ENCODE data around the gene MYZAP.

The MYZAP gene

DNA sequence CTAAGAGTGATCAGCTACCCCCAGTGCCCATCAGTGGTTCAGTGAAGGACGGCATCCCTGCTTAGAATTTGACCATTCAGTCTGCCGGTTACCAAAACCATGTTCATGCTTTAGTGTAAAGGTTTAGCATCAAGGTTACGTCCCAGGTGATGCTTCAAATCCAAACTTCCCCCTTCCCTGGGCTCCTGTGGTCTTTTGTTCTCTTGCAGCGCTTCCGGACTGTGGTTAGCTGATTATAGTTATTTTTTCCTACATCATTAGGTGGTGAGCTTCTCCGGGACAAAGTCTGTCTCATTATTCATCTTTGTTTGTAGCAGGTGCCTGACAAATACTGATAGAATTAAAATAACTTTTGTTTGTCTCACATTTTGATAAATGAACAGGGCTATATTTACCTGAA lies 28.3 kb upstream of the MYZAP start:
- no peak for DNase-seq (ENCODE audit: low read depth)

- DNase-seq (ENCODE audit: low read depth), result no peak
Observed at GRCh38 chr15:57565311-57565710, 26.4 kb upstream of the MYZAP start.

DNA sequence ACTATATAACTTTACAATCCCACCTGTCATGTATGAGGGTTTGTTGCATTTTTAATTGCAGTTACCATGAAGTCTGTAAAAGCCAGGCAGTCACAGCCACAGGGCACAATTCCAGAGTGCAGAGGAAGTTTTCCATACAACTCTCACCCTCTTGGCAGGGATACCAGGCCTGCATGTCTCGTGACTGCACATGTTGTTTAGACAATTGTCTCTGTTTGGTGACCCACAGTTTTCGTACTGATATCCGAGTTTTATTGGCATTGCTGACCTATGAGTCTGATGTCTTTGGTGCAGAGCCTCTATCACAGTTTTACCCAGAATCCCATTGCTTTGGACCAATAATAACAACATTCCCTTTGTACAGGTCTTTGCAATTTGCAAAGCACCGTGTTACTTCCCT lies 24.9 kb upstream of the MYZAP start:
- DNase-seq (ENCODE audit: low read depth), result peak; percentile 22

GRCh38 chr15:57567891-57568290 lies 23.8 kb upstream of the MYZAP start:
- no peak for DNase-seq (ENCODE audit: low read depth)

DNA sequence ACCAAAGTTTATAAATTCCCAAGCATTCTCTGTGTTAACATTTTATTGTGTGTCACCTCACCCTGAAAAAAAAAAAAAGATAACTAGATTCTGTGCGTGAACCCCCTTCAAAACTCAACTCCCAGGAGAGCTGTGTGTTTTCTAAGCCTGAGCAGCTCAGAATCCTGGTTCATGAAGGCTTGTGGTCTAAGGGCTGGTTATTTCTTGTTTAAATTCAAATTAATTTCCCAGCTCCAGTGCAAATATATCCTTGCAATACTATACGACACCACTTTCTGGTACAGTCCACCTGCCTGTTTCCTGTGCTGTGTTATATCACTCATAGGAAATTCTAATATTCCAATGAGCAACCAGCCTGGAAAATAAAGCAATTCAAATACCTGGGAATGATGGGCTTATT lies 23.4 kb upstream of the MYZAP start:
- no peak for DNase-seq (ENCODE audit: low read depth)

GRCh38 chr15:57570340-57570739 lies 21.4 kb upstream of the MYZAP start:
- no peak for DNase-seq (ENCODE audit: low read depth)

- DNase-seq (ENCODE audit: low read depth), result peak; percentile 26
Observed at GRCh38 chr15:57570994-57571393, 20.7 kb upstream of the MYZAP start.

- DNase-seq (ENCODE audit: low read depth), result no peak
Observed at GRCh38 chr15:57571725-57572124, 20.0 kb upstream of the MYZAP start.

DNA sequence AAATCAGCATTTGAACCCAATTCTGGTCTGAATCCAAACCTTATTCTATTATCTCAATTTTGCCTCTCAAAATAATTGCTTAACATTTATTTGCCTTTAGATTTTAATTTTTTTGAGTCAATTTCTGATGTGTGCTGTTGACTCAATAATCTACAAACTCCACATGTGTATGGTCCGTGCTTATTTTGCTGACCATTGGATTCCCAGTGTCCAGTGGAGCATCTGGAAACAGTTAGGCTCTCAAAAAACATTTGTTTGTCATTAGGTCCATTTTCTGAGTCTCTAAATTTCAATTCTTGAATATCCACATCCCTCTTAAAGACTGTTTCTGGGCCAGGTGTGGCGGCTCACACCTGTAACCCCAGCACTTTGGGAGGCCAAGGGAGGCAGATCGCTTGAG lies 19.2 kb upstream of the MYZAP start:
- peak; percentile 56 for DNase-seq (ENCODE audit: low read depth)

GRCh38 chr15:57573151-57573550 lies 18.6 kb upstream of the MYZAP start:
- DNase-seq (ENCODE audit: low read depth), result no peak

- DNase-seq (ENCODE audit: low read depth), result no peak
Observed at GRCh38 chr15:57575363-57575762, 16.3 kb upstream of the MYZAP start.

GRCh38 chr15:57578288-57578900 lies 13.3 kb upstream of the MYZAP start:
- DNase-seq (ENCODE audit: low read depth), result no peak

GRCh38 chr15:57580428-57580827 lies 11.3 kb upstream of the MYZAP start:
- no peak for DNase-seq (ENCODE audit: low read depth)

DNA sequence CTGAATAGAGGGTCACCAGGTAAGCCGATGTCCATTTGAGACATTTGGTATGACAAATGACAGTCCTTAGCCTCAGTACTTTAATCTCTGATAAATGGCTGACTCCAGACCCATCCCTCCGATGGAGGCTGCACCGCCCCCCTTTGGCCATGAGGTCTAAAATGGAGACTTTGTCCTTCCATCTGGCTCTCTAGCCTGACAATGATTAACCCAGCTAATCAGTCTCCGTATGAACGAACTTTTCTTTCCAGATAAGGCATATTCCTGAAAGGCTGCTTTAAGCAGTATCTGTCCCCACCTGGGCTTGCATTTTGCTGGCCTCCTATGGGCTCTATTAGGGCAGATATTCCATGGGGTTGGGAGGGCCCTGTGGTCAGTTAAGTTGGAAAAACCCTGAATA lies 10.8 kb upstream of the MYZAP start:
- DNase-seq (ENCODE audit: low read depth), result no peak

DNA sequence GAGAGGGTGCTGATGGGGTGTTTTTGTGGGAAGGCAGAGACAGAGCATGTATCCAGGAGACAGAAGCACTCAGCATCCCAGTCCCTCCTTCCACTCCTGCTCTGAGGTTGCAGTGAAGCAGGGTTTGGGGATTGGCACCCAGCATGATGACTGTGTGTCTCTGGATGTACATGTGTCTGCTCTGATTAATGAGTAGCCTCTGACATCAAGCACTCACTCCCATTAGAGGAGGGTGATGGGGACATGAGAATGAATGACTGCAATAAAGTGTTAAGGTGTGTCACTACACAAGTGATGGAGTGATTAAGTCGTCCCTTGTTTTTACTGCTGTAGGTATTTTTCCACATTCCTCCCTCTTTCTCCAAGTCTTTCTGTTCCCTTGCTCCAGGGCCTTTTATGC lies 9.6 kb upstream of the MYZAP start:
- DNase-seq (ENCODE audit: low read depth), result no peak

DNA sequence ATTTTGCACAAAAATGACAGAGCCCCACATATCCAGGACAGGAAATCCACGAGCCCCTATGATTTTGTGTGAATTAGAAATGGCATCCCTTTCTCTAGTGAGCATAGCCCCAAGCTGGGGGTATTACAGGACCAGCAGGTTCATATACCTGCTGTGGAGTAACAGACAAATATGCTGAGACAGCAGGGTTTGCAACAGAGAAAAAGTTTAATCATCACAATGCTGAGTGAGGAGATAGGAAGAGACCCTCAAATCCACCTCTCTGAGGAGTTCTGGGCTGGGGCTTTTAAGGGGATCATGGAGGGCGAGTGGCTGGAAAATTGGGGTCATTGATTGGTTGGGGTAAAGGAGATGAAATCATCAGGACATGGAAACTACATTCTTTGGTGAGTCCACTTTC lies 8.4 kb upstream of the MYZAP start:
- no peak for DNase-seq (ENCODE audit: low read depth)

GRCh38 chr15:57583720-57584119 lies 8.0 kb upstream of the MYZAP start:
- no peak for DNase-seq (ENCODE audit: low read depth)

- DNase-seq (ENCODE audit: low read depth), result no peak
Observed at GRCh38 chr15:57586661-57587424, 4.9 kb upstream of the MYZAP start.

DNA sequence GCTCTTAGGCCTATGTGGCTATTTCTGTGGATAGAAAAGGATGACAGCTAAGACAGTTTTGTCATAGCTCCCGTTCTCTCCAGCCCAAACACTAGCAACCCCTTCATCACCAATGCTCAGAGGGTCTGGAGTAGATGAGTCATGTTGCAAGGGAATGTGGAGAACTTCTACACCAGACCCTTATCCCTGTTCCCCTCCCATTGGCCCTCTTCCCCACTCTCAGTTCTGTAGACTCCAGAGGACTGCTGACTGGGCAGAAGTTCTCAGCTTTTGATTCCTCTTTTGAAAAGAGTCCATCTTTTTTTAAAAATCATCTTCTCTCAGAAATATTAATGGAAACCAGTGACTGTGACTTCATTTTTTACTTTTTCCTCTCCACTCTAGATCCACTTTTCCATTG lies 2.4 kb upstream of the MYZAP start:
- no peak for DNase-seq (ENCODE audit: low read depth)

DNA sequence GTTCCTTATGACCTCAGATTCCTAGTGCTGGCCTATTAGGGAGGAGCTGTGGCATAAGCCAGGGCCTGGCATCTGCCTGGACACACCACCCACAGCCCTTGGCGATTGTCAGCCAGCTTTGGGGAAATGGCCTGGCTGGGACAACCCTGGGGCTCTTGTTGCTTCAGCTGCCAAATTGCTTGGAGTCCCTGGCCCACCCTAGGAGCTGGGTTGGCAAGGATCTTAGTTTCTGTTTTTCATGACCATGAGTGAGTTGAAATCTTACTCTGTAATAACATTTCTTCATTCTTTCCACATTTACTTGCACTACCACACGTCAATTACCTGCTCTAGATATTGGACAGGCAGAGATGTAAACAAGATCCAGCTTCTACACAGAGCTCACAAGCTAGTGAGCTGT lies 1.9 kb upstream of the MYZAP start:
- no peak for DNase-seq (ENCODE audit: low read depth)

GRCh38 chr15:57591237-57591821 lies 375 bp upstream of the MYZAP start:
- no peak for DNase-seq (ENCODE audit: low read depth)

- no peak for DNase-seq (ENCODE audit: low read depth)
Observed at GRCh38 chr15:57592426-57592825, 722 bp downstream of the MYZAP start.

- no peak for DNase-seq (ENCODE audit: low read depth)
Observed at GRCh38 chr15:57592836-57593420, 1.2 kb downstream of the MYZAP start.

Measured in GM04504 (cell line).